Measurements from ENCODE around the gene TSPAN3.

The TSPAN3 gene

GRCh38 chr15:77021803-77022381 is 49.0 kb downstream of the TSPAN3 start:
- no peak for DNase-seq

GRCh38 chr15:77021088-77021481 is 49.8 kb downstream of the TSPAN3 start:
- no peak for DNase-seq

GRCh38 chr15:77020348-77021087 is 50.4 kb downstream of the TSPAN3 start:
- DNase-seq: no peak

DNA sequence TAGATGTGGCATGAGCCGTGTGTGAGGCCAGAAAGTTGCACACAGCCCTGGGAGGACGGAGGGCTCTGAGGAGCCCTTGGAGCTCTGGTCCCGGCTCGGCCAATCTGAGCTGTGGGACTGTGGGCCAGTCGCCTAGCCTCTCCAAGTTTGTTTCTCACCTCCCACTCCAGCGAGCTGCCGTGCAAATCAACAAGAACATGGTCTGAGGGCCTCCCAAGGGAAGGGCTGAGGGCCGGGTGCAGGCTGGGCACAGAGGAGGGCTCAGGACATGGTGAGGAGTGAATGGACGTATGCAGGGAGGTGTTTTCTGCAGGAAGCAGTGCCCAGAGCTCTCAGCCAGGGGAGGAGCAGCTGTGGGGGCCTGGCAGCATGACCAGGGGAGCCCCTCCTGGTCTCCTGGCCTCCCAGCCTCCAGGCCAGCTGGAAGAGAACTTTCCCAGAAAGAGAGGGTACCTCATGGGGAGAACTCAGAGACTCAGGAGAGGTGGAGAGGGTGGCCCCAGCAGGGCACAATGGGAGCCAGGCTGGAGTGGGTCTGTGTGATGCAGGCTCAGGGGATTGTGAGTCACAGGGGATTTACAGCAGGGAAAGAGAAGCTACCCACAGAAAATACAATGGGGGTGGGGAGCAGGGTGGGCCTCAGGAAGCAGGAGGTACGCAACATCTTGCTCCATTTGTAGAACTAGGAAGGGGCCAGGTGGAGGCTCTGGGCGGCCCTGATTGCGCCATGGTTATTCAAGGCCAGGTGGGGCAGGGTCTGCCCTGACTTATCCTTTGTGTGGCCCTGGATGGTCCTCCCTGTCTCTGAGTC is 51.2 kb downstream of the TSPAN3 start:
- DNase-seq: no peak

DNA sequence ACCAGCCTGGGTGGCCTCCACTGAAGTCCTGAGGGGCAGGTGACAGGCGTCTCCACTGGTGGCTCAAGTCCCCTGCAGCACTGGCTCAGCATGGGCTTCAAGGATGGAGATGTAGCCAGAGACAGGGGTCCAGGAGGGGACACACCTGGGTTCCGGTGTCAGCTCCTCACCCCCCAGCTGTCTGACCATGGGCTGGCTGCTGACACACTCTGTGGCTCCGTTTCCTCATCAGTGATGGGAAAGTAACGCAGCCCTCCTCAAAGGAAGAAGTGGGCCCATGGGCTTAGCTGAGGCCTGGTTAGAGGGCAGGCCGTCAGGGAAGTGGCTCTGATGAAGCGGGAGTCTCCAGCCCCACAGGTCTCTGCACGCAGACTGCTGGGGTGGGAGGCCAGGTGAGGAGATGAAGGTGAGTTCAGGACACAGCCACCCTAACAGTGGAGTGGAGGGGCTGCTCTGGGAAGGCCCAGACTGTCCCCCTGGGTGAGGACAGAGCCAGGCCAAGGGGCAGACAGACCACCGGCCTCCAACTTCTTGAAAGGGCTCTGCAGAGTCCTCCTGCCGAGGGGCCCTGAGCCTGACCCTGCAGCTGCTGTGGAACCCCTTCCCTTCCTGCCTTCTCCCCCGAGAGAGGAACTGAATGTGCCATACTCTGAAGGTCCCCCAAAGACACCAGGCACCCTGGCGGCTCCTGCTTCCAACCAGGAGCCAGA is 52.0 kb downstream of the TSPAN3 start:
- DNase-seq: no peak

GRCh38 chr15:77017761-77018720 is 52.9 kb downstream of the TSPAN3 start:
- DNase-seq: no peak

GRCh38 chr15:77017091-77017660 is 53.7 kb downstream of the TSPAN3 start:
- DNase-seq: no peak

GRCh38 chr15:77016321-77016695 is 54.6 kb downstream of the TSPAN3 start:
- DNase-seq: no peak

DNA sequence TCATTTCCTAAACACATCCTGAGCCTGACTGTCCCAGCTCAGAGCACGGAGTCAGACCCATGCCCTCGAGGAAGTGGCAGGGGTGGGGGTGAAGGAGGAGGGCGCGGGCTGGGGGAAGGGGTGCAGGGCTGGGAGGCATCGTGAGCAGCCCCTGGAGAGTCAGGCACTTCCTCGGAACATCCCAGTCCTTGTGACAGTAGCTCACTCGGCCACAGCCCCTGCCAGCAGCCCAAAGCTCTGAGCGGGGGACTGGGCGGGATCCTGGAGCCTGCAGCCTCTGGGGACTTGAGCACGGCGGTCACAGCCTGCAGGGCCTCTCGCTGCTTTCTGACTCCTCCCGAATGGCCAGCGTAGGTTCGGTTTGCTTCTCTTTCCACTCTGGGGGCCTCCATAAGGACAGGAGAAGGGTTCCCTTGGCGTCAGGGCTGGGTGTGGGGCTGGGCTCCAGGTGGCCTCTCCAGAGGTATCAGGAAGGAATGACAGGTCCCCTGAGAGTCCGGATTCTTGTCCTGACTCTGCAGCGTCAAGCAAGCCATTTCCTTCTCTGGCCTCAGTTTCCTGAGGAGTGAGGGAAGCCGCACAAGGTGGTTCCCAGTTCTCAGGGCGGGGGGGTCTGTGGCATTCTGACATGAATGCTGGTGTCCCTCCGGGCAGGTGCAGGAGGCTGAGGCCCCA is 55.1 kb downstream of the TSPAN3 start:
- no peak for DNase-seq

DNA sequence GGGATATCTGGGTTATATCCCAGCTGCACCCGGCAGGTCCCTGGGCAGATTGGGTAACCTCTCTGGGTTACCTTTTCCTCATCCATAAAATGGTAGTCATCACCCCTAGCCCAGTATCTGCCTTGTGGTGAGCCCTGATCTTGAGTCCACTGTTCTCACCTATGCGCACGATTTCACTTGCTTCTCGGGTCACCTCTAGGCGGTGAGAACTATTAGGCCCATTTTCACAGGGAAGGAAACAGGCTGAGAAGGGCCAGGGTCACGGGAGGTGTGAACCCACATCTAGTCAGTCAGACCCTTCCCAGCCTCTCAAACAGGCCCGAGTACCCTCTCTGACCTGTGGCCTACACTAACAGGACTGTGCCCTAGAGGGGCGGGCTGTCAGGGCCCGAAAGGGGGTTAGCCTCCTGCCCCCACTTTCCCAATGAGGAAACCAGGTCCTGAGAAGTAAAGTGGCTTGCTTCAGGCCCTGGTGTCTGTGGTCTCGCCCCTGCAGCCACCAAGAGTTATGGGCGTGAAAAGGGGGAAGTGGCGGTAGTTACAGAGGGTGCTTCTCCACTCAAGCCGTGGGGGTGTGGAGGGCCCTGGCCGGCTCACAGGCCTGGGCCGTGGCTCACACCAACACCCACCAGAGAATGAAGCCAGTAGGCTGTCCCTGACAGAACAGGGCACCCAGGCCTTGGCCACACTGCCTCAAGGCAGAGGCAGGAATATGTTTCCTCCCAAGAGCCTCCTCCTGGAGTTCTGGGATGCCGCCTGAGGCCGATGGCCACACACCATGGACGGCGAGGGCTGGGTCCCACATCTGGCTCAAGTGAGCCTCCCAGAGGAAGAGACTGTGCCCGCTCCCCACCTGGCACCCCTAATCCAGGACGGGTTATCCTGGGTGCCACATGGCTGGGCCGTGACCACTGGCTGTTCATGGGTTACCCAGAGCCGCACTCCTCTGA is 56.5 kb downstream of the TSPAN3 start:
- DNase-seq: no peak

GRCh38 chr15:77013776-77014131 is 57.2 kb downstream of the TSPAN3 start:
- peak; percentile 49 to 64 (median 59) for DNase-seq

- peak in 1 of 4 experiments; percentile 22 for DNase-seq
Measured at GRCh38 chr15:77012868-77013267, 58.0 kb downstream of the TSPAN3 start.

DNA sequence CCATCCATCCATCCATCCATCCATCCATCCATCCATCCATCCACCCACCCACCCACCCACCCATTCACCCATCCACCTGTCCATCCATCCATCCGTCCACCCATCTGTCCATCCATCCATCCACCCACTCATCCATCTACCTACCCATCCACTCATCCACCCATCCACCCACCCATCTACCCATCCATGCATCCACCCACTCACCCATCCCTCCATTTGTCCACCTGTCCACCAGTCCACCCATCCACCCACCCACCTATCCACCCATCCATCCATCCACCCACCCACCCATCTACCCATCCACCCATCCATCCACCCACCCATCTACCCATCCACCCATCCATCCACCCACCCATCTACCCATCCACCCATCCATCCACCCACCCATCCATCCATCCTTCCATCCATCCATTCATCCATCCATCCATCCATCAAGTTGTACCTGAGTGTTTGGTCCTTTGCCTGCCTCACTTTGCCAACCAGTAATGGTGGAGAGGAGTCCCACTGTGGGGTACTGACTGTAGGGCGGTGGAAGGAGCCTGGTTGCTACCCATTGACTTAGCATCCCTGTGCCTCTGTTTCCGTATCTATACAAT is 58.7 kb downstream of the TSPAN3 start:
- DNase-seq: no peak

- no peak for DNase-seq
Measured at GRCh38 chr15:77010857-77011256, 60.1 kb downstream of the TSPAN3 start.

DNA sequence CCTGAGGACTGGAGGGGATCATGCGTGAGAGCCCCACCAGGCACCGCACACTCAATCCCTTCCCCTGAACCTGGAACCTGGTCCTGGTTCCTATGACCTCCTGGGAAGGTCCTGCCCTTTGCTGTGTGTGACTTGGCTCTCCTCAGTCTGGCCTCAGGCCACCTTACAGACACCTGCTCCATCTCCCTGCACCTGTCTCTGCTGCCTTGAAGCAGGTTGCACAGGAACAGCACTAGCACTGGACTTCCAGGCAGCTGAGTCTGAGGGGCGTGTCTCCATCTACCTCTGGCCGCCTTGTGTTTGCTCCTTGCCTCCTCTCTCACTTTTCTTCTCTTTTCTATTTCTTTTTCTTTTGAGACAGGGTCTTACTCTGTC is 60.6 kb downstream of the TSPAN3 start:
- no peak for DNase-seq

DNA sequence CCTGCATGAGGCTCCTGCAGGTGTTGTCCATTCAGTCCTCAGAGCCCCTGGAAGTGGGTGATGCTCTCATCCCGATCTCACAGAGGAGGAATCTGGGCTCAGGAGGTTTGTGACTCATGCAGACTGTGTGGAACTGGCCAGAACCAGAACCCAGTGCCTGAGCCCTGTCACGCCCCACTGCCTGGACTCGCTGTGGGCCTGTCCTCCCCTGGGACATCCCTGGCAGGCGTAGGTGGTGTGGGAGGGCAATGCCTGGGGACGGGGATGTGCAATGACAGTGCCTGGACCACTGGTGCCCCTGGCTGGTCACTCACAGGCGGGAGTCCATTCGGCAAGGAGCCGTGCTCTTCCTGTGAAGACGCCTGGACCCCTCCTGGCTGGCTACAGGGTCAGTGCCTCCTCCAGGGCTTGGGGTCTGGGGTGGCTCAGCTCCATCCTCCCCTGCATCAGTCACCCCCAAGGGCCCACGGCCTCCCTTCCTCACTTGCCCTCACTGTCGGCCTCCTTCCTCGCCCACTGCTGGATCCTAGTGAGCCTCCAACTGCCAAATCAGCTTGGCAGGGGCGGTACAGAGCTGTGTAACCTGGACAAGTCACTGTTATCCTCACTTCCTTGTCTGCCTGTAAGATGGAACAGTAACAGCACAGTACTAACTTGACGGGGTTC is 61.1 kb downstream of the TSPAN3 start:
- DNase-seq: no peak

DNA sequence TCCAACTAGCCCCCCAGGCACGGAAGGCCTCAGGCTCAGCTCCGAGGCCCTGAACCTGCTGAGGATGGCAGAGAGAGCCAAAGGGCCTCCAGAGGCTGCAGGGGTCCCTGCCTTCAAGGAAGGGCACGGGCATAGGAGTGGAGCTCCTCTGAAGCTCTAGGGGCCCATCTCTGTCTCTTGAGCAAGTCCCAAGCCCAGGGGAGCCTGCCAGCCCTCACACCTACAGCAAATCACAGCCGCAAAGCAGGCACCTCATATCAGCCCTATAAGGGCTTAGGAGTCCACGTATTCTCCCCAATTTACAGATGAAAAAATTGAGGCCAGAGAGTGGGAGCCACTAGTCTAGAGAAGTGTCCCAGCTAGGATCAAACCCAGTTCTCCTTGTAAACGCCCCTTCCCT is 61.7 kb downstream of the TSPAN3 start:
- no peak for DNase-seq

GRCh38 chr15:77004189-77004588 is 66.7 kb downstream of the TSPAN3 start:
- no peak for DNase-seq
